Hepatocyte (in vitro differentiated cells): ENCODE data around the gene CFAP52. TPM values are rescaled to one million over a fixed set of nuclear protein-coding genes. Genes with fewer than 3 reads are reported as not detected.

Experiments
- DNase-seq: peaks from one replicate; pipeline ENCODE4 v3.0.0-alpha.2; 2016; ENCODE audit warnings: low spot score
- H2AFZ ChIP-seq: fragments of 200-600 bp; sonication (generic); 2 replicates; pipeline ENCODE4 v1.6.0; 2016; ENCODE audit warnings: antibody characterized with exemption, mild to moderate bottlenecking
- H3K27ac ChIP-seq: fragments of 200-600 bp; sonication (generic); 2 replicates; pipeline ENCODE4 v1.5.1; 2016; ENCODE audit warnings: mild to moderate bottlenecking
- H3K27me3 ChIP-seq: fragments of 200-600 bp; sonication (generic); 2 replicates; pipeline ENCODE4 v1.6.1; 2016
- H3K36me3 ChIP-seq: fragments of 200-600 bp; sonication (generic); replicated peaks from 2 replicates; pipeline ENCODE4 v1.5.1; 2016; ENCODE audit warnings: low read depth; ENCODE audit not compliant: insufficient read depth
- H3K4me1 ChIP-seq: fragments of 200-600 bp; sonication (generic); 2 replicates; pipeline ENCODE4 v1.5.1; 2016; ENCODE audit warnings: mild to moderate bottlenecking, moderate library complexity; ENCODE audit not compliant: insufficient read depth
- H3K4me2 ChIP-seq: fragments of 200-600 bp; sonication (generic); 2 replicates; pipeline ENCODE4 v1.6.0; 2016
- H3K4me3 ChIP-seq: fragments of 200-600 bp; sonication (generic); 2 replicates; pipeline ENCODE4 v1.5.1; 2016; ENCODE audit warnings: mild to moderate bottlenecking
- H3K79me2 ChIP-seq: fragments of 200-600 bp; sonication (generic); 2 replicates; pipeline ENCODE4 v1.6.0; 2017; ENCODE audit warnings: mild to moderate bottlenecking
- H3K9me2 ChIP-seq: fragments of 200-600 bp; sonication (generic); replicated peaks from 2 replicates; pipeline ENCODE4 v1.6.0; 2017; ENCODE audit warnings: mild to moderate bottlenecking; ENCODE audit not compliant: insufficient read depth
- H3K9me3 ChIP-seq: fragments of 200-600 bp; sonication (generic); 2 replicates; pipeline ENCODE4 v1.5.1; 2016; ENCODE audit warnings: low read depth, mild to moderate bottlenecking
- H4K20me1 ChIP-seq: fragments of 200-600 bp; sonication (generic); 2 replicates; pipeline ENCODE4 v1.6.0; 2016; ENCODE audit warnings: mild to moderate bottlenecking; ENCODE audit not compliant: insufficient read depth, poor library complexity, severe bottlenecking
- EZH2 ChIP-seq: fragments of 200-600 bp; sonication (generic); IDR thresholded peaks from 2 replicates; pipeline ENCODE4 v1.6.1; 2016; ENCODE audit warnings: antibody characterized with exemption, mild to moderate bottlenecking, borderline replicate concordance
- EZH2phosphoT487 ChIP-seq: fragments of 200-600 bp; sonication (generic); IDR thresholded peaks from one replicate; pipeline ENCODE4 v1.6.1; 2018; ENCODE audit warnings: antibody characterized with exemption, mild to moderate bottlenecking, low read depth, moderate library complexity; ENCODE audit not compliant: unreplicated experiment, severe bottlenecking
- WGBS: methylation state at CpG from one replicate; pipeline ENCODE4 v1.1.6; 2016; ENCODE audit warnings: low lambda C conversion rate; ENCODE audit errors: missing lambda C conversion rate; 5-methylcytosine and 5-hydroxymethylcytosine counted together
- polyA plus RNA-seq: library from polyadenylated mRNA; unstranded; fragments of >200 nt; fragmentation: Nextera tagmentation; extraction: Ambion mirVana; gene quantifications from 2 replicates; pipeline ENCODE4 v1.2.1, GENCODE V29; 2016
- total RNA-seq: library from RNA; depleted of rRNA; stranded (reverse); fragments of >200 nt; gene quantifications from 2 replicates; pipeline ENCODE4 v1.2.3, GENCODE V29; 2014
- TF ChIP-seq, protein P1 (sequence below): fragments of 200-600 bp; sonication (generic); IDR thresholded peaks from 2 replicates; pipeline ENCODE4 v1.5.1; 2016; ENCODE audit warnings: antibody characterized with exemption, mild to moderate bottlenecking; ENCODE audit not compliant: poor library complexity

Gene CFAP52, protein sequence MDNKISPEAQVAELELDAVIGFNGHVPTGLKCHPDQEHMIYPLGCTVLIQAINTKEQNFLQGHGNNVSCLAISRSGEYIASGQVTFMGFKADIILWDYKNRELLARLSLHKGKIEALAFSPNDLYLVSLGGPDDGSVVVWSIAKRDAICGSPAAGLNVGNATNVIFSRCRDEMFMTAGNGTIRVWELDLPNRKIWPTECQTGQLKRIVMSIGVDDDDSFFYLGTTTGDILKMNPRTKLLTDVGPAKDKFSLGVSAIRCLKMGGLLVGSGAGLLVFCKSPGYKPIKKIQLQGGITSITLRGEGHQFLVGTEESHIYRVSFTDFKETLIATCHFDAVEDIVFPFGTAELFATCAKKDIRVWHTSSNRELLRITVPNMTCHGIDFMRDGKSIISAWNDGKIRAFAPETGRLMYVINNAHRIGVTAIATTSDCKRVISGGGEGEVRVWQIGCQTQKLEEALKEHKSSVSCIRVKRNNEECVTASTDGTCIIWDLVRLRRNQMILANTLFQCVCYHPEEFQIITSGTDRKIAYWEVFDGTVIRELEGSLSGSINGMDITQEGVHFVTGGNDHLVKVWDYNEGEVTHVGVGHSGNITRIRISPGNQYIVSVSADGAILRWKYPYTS
- 0.67 TPM in 1 of 2 replicates, not detected in the other for total RNA-seq
- not detected in 2 replicates for polyA plus RNA-seq

DNA sequence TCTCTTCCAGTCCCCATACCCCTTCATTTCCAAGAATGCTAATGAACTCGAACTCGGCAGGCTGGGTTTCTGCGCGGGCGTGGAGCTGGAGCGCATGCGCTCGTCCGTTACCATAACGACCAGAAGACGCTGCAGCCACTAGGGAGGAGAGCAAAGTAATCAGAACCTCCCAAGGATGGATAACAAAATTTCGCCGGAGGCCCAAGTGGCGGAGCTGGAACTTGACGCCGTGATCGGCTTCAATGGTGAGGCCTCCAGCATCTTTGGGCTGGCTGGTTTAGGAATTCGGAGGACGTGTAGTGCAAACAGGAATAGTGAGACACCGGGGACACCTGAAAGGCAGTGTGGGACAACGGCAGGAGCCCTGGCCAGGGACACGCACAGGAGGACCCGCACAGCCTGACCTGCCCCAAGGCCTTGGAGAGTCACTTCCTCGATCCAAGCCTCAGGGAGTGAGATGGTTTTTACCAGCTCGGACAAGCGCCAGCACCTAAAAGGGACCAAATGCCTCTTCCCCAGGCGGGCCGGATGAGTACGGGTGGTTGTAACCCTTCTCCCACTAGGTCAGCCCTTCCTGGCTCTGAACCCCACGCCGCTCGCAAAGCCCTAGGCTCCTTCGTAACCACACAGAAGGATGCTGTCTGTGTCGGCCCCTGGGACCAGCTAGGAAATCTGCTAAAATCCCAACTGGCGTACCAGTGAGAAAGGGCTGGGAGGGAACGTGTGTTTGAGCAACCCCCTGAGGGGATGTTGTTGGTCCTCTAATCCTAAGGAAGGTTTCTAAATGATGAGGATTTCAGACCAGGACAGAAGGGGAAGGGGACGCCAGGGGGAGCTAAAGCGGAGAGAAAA is at the start of gene CFAP52:
Gene CFAP52 (plus strand): TSS at position 122 of the 852 bp plus-strand sequence. CDS start 54 bp downstream, at position 176.
- no peaks in the 10 kb centered on the region for H3K9me2 ChIP-seq
- DNase-seq: peak; percentile 86
- H3K4me1 ChIP-seq: peaks cover 12% of the 10 kb centered on the region
- no peaks in the 10 kb centered on the region for H3K9me3 ChIP-seq
- peaks cover 23% of the 10 kb centered on the region for H3K79me2 ChIP-seq
- peak within 1 kb of the TSS; percentile 34 for H3K4me3 ChIP-seq
- TF ChIP-seq, protein P1, sequence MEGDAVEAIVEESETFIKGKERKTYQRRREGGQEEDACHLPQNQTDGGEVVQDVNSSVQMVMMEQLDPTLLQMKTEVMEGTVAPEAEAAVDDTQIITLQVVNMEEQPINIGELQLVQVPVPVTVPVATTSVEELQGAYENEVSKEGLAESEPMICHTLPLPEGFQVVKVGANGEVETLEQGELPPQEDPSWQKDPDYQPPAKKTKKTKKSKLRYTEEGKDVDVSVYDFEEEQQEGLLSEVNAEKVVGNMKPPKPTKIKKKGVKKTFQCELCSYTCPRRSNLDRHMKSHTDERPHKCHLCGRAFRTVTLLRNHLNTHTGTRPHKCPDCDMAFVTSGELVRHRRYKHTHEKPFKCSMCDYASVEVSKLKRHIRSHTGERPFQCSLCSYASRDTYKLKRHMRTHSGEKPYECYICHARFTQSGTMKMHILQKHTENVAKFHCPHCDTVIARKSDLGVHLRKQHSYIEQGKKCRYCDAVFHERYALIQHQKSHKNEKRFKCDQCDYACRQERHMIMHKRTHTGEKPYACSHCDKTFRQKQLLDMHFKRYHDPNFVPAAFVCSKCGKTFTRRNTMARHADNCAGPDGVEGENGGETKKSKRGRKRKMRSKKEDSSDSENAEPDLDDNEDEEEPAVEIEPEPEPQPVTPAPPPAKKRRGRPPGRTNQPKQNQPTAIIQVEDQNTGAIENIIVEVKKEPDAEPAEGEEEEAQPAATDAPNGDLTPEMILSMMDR: peak; percentile 85
- no peak for TF ChIP-seq EZH2phosphoT487
- TF ChIP-seq EZH2: no peak
- H3K27me3 ChIP-seq: no peaks in the 10 kb centered on the region
- H2AFZ ChIP-seq: peak within 1 kb of the TSS; percentile 93
- H3K4me2 ChIP-seq: peak within 1 kb of the TSS; percentile 95
- peak within 1 kb of the TSS; percentile 51 for H3K27ac ChIP-seq
- H4K20me1 ChIP-seq: no peaks in the 10 kb centered on the region
- 3% methylated on average over 38 of the region's 38 CpGs for WGBS
- H3K36me3 ChIP-seq: no peaks in the 10 kb centered on the region

DNA sequence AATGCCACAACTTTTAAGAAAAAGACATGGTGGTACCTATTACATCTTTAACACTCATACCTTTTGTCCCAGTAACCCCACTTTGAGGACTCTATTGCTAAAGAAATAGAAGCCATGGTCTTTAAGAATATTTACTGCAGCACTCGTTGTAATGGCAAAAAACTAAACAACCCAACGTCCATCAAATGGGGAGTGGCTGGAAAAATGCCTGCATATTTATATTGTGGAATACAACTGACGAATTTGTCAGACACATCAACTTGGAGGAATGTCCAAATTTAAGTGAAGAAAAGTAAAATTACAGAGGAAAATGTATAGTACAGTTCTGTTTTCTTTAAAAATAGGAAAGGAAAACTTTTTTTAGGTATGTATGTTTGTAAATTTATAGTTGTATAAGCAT is 48.7 kb upstream of the CFAP52 start:
- H3K79me2 ChIP-seq: no peaks in the 10 kb centered on the region
- no peaks in the 10 kb centered on the region for H3K36me3 ChIP-seq
- no peaks in the 10 kb centered on the region for H4K20me1 ChIP-seq
- no peak overlapping the region for H2AFZ ChIP-seq
- no peak for TF ChIP-seq EZH2
- TF ChIP-seq EZH2phosphoT487: no peak
- TF ChIP-seq, protein P1: no peak
- no peak for DNase-seq
- H3K9me2 ChIP-seq: no peaks in the 10 kb centered on the region
- no peak overlapping the region for H3K4me3 ChIP-seq
- no peak overlapping the region for H3K4me2 ChIP-seq
- H3K27me3 ChIP-seq: no peaks in the 10 kb centered on the region
- WGBS: 70% methylated on average over 3 of the region's 3 CpGs
- no peaks in the 10 kb centered on the region for H3K4me1 ChIP-seq
- H3K27ac ChIP-seq: no peak overlapping the region
- H3K9me3 ChIP-seq: no peaks in the 10 kb centered on the region

DNA sequence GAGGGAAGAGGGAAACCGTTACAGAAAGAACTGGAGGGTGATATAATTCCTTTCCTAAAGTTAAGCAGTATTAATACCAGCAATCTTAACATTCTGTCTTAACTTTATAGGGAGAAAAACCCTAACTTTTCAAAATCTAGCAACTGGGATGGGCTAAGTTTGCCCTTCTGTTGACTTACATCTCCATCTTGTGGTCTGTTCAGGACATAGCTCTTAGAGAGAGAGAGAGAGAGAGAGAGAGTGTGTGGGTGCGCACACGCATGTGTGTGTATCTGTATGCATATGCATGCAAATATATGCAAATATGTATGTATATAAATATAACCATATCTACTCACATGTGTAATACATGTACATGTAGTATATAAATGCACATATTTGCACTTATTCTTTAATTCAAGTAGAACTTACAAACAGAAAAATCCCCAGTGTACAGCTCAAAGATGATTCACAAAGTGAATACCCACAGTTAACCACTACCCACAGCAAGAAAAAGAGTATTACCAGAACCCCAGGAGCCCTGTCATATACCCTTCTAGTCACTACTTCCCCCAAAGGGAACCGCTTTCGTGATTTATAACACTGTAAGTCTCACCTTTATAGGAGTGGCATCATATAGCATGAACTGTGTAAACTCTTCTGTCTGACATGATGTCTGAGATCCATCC is 47.3 kb upstream of the CFAP52 start:
- Histone ChIP-seq H3K9me3 (no peaks in the 10 kb centered on the region), H3K4me2 (no peak overlapping the region), H3K9me2 (no peaks in the 10 kb centered on the region), H3K4me3 (no peak overlapping the region), H4K20me1 (no peaks in the 10 kb centered on the region), H3K36me3 (no peaks in the 10 kb centered on the region), H2AFZ (no peak overlapping the region), H3K27ac (no peak overlapping the region), H3K79me2 (no peaks in the 10 kb centered on the region), H3K4me1 (no peaks in the 10 kb centered on the region), H3K27me3 (no peaks in the 10 kb centered on the region)
- peak; percentile 11 for DNase-seq
- TF ChIP-seq, protein P1: peak; percentile 55
- TF ChIP-seq EZH2: no peak
- no peak for TF ChIP-seq EZH2phosphoT487
- WGBS: 65% methylated on average over 5 of the region's 5 CpGs
